ENCODE results near the gene GRM4. TPM values are rescaled to one million over a fixed set of nuclear protein-coding genes. Genes with fewer than 3 reads are reported as not detected.
A peak's percentile ranks its signal among the peaks of the same experiment; 100 is the strongest.

GRM4 gene
- total and polyA plus RNA-seq, 4 donors: 2.8 to 22.1 (median 15.2) TPM

DNA sequence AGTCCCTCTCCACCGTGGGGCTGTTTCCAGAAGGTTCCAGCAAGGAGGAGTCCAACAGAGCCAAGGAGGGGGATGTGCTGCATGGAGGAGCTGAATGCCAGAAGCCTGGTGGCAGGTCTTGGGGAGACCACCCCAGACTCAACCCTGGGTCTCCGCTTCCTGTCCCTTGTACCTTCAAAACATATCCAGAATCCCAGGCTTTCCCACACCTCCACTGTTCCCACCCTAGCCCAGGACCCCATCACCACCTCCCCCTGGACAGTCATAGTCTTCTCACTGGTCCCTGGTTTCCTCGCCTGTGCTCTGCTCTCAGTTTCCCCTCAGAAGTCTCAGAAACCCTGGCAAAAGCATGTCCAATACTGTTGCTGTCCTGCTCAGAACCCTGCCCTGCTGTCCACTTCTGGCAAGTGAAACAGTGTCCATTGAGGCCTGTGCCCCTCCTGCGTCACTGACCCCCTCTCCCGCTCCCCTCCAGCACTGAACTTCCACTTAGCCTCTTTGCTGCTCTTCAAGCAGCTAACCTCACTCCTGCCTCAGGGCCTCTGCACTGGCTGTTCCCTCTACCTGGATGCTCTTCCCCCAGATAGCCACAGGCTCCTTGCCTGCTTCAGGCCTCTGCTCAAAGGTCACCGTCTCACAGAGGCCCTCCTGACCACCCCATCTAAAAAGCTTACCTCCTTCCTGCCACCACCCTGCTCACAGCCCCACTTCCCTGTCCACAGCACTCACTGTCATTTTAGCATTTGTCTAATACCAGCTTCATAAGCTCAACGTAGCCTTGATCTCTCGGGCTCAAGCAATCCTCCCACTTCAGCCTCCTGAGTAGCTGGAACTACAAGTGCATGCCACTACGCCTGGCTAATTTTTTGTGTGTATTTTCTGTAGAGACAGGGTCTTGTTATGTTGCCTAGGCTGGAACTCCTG is 169.2 kb downstream of the GRM4 start:
- H3K4me1 ChIP-seq (ENCODE audit: control insufficient read depth, insufficient read depth, low read length): peaks cover 19% of the 10 kb centered on the region
- no peak overlapping the region for H3K4me3 ChIP-seq (ENCODE audit: low read depth, low read length)
- no peak overlapping the region for H3K27ac ChIP-seq (ENCODE audit: low read depth, low read length)
- no peaks in the 10 kb centered on the region for H3K36me3 ChIP-seq (ENCODE audit: control insufficient read depth, insufficient read depth, low read length)
- H3K27me3 ChIP-seq (ENCODE audit: control insufficient read depth, insufficient read depth, low read length): peaks cover 12% of the 10 kb centered on the region
- DNase-seq (ENCODE audit: low read depth in 4 of 6, low spot score in 6 of 6): no peak
- 85% methylated on average over 6 of the region's 9 CpGs for WGBS (ENCODE audit: insufficient coverage)
- H3K9me3 ChIP-seq (ENCODE audit: control insufficient read depth, insufficient read depth, low read length): no peaks in the 10 kb centered on the region

DNA sequence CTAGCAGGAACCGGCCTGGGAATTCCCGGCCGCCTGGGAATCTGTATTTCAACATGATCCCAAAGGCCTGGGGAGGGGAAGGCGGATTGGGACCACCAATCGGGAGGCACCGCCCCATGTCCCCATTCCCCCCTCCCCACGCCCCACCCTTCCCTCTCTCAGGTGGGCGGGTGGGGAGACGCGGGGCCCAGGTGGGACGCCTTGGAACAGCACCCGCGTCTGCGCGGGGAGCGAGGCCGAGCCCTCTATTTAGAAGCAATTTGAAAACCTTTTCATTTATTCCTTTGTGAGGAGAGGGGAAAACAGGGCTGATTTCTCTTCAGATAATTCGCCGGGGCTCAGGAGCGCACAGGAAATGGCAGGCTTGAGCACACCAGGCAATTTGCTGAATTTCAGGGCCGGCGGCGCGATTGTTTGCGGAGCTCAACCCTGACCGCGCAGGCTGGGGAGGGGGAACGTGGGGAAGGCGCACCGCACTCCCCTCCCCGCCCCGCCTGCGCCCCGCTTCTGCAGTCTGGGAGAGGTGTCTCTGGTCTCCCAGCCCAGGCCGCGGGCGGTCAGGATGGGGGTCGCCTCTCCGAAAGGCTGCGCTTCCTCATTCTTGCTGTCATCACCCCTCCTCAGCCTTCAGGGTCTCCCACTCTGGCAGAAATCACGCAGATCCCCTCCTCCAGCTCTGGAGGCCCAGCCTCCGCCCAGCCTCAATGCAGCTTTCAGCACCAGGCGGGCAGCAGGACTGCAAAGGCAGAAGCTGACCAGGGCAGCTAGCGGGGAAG is 170.0 kb downstream of the GRM4 start:
- H3K27me3 ChIP-seq (ENCODE audit: control insufficient read depth, insufficient read depth, low read length): peaks cover 12% of the 10 kb centered on the region
- H3K9me3 ChIP-seq (ENCODE audit: control insufficient read depth, insufficient read depth, low read length): no peaks in the 10 kb centered on the region
- H3K27ac ChIP-seq (ENCODE audit: low read depth, low read length): no peak overlapping the region
- H3K4me3 ChIP-seq (ENCODE audit: low read depth, low read length): no peak overlapping the region
- H3K36me3 ChIP-seq (ENCODE audit: control insufficient read depth, insufficient read depth, low read length): no peaks in the 10 kb centered on the region
- DNase-seq (ENCODE audit: low read depth in 4 of 6, low spot score in 6 of 6): peak in 2 of 6 donors; percentile 48 to 74
- H3K4me1 ChIP-seq (ENCODE audit: control insufficient read depth, insufficient read depth, low read length): peaks cover 19% of the 10 kb centered on the region
- 15% methylated on average over 27 of the region's 44 CpGs for WGBS (ENCODE audit: insufficient coverage)

DNA sequence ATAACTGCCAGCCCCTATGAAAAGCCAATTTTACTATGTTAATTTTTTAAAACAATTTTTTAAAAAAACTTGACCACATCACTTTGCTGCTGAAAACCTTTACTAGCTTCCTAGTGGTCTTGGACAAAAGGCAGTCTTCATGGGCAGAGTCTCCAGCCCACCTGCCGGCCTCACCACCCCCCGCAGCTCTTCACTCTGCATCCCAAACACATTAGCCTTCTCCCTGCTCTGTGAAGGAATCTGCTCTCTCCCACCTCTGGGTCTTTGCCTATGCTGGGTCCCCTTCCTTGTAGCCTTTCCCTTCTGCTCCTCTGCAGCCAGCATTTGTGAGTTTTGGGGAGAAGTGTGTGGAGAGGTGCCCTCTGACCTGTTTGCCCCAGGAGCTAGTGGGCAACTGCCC is 171.4 kb downstream of the GRM4 start:
- Histone ChIP-seq H3K27me3 (ENCODE audit: control insufficient read depth, insufficient read depth, low read length) (peaks cover 12% of the 10 kb centered on the region), H3K36me3 (ENCODE audit: control insufficient read depth, insufficient read depth, low read length) (no peaks in the 10 kb centered on the region), H3K4me3 (ENCODE audit: low read depth, low read length) (no peak overlapping the region), H3K9me3 (ENCODE audit: control insufficient read depth, insufficient read depth, low read length) (no peaks in the 10 kb centered on the region), H3K4me1 (ENCODE audit: control insufficient read depth, insufficient read depth, low read length) (peaks cover 19% of the 10 kb centered on the region), H3K27ac (ENCODE audit: low read depth, low read length) (no peak overlapping the region)
- 17% methylated on average over 2 of the region's 2 CpGs for WGBS (ENCODE audit: insufficient coverage)
- DNase-seq (ENCODE audit: low read depth in 4 of 6, low spot score in 6 of 6): no peak

DNA sequence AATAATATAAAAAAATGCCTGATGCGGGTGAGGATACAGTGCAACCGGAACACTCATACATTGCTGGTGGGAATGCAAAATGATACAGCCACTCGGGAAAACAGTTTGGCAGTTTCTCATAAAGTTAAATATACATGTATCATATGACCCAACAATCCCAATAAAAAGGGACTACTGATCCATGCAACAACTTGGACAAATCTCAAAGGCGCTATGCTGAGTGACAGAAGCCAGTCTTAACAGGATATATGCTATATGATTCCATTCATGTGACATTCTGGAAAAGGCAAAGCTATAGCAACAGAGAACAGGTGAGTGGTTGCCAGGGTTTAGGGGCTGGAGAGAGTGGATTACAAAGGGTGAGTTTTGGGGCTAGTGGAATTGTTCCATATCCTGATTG is 171.9 kb downstream of the GRM4 start:
- WGBS (ENCODE audit: insufficient coverage): 100% methylated on average over 2 of the region's 4 CpGs
- Histone ChIP-seq H3K36me3 (ENCODE audit: control insufficient read depth, insufficient read depth, low read length) (no peaks in the 10 kb centered on the region), H3K27me3 (ENCODE audit: control insufficient read depth, insufficient read depth, low read length) (peaks cover 12% of the 10 kb centered on the region), H3K9me3 (ENCODE audit: control insufficient read depth, insufficient read depth, low read length) (no peaks in the 10 kb centered on the region), H3K27ac (ENCODE audit: low read depth, low read length) (no peak overlapping the region), H3K4me1 (ENCODE audit: control insufficient read depth, insufficient read depth, low read length) (peaks cover 18% of the 10 kb centered on the region), H3K4me3 (ENCODE audit: low read depth, low read length) (no peak overlapping the region)
- DNase-seq (ENCODE audit: low read depth in 4 of 6, low spot score in 6 of 6): no peak

DNA sequence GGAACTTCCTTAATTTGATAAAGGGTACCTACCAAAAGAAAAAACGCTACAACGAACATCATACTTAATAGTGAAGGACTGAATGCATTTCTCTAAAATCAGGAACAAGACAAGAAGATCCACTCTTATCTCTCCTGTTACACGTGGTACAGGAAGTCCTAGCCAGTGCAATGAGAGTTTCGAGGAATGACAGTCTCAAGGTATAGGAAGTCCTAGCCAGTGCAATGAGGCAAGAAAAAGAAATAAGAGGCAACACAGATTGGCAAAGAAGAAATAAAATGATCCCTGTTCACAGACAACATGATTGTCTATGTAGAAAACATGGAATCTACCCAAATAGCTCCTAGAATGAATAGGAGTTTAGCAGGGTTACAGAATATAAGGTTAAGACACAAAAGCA is 174.3 kb downstream of the GRM4 start:
- H3K27me3 ChIP-seq (ENCODE audit: control insufficient read depth, insufficient read depth, low read length): peaks cover 8% of the 10 kb centered on the region

More for the DNA sequence above, 174.3 kb downstream of the GRM4 start:
- Histone ChIP-seq H3K4me1 (ENCODE audit: control insufficient read depth, insufficient read depth, low read length) (peaks cover 8% of the 10 kb centered on the region), H3K27ac (ENCODE audit: low read depth, low read length) (no peak overlapping the region), H3K9me3 (ENCODE audit: control insufficient read depth, insufficient read depth, low read length) (no peaks in the 10 kb centered on the region), H3K36me3 (ENCODE audit: control insufficient read depth, insufficient read depth, low read length) (no peaks in the 10 kb centered on the region), H3K4me3 (ENCODE audit: low read depth, low read length) (no peak overlapping the region)
- no CpG with 5 or more reads among the region's 4 CpGs for WGBS (ENCODE audit: insufficient coverage)
- no peak for DNase-seq (ENCODE audit: low read depth in 4 of 6, low spot score in 6 of 6)

Small RNA genes within 50 kb of the gene (small RNA-seq; reads per million reads assigned to genes)
- not detected for gene MIR1275 (ENCODE audit: low replicate concordance)

Other genes starting within 250 kb of the GRM4 start
- gene HMGA1, start 90.8 kb upstream of the GRM4 start, total RNA-seq: 10 to 100 TPM; 14.5 to 35.9 TPM
- 100 to 1,000 TPM; 149 to 152 TPM for gene HMGA1, start 90.8 kb upstream of the GRM4 start, polyA plus RNA-seq (ENCODE audit: insufficient read length in 2 of 2)
- 10 to 100 TPM; 14.9 to 42.6 TPM for gene SMIM29, start 102.9 kb upstream of the GRM4 start, total RNA-seq
- gene SMIM29, start 102.9 kb upstream of the GRM4 start, polyA plus RNA-seq (ENCODE audit: insufficient read length in 2 of 2): 10 to 100 TPM; 66.0 to 68.0 TPM
- 100 to 1,000 TPM in 1 of 2 donors, 10 to 100 TPM in 1; 74.1 to 106 TPM for gene NUDT3, start 246.6 kb upstream of the GRM4 start, total RNA-seq
- 10 to 100 TPM; 43.8 to 45.6 TPM for gene NUDT3, start 246.6 kb upstream of the GRM4 start, polyA plus RNA-seq (ENCODE audit: insufficient read length in 2 of 2)